HG02588 (cell line): ENCODE data around the gene GIT1.
A peak's percentile ranks its signal among the peaks of the same experiment; 100 is the strongest.

Source experiments
- ATAC-seq: cut with Tn5 transposase; IDR thresholded peaks from one replicate; pipeline ENCODE4 v1.9.1; 2021; ENCODE audit warnings: mild to moderate bottlenecking, moderate library complexity; ENCODE audit not compliant: unreplicated experiment

The GIT1 gene

GRCh38 chr17:29616300-29617048 is 27.0 kb upstream of the GIT1 start:
- no peak for ATAC-seq

- peak; percentile 57 for ATAC-seq
Measured at GRCh38 chr17:29615492-29616299, 26.2 kb upstream of the GIT1 start.

GRCh38 chr17:29615048-29615385 is 25.6 kb upstream of the GIT1 start:
- no peak for ATAC-seq

GRCh38 chr17:29614349-29615047 is 25.1 kb upstream of the GIT1 start:
- no peak for ATAC-seq

GRCh38 chr17:29613856-29614255 is 24.4 kb upstream of the GIT1 start:
- no peak for ATAC-seq

GRCh38 chr17:29613352-29613837 is 23.9 kb upstream of the GIT1 start:
- no peak for ATAC-seq

- no peak for ATAC-seq
Measured at GRCh38 chr17:29612404-29613280, 23.2 kb upstream of the GIT1 start.

GRCh38 chr17:29612094-29612403 is 22.6 kb upstream of the GIT1 start:
- ATAC-seq, result no peak

- no peak for ATAC-seq
Measured at GRCh38 chr17:29611351-29612093, 22.1 kb upstream of the GIT1 start.

GRCh38 chr17:29610395-29610794 is 20.9 kb upstream of the GIT1 start:
- ATAC-seq, result no peak

- ATAC-seq, result no peak
Measured at GRCh38 chr17:29608986-29609385, 19.5 kb upstream of the GIT1 start.

GRCh38 chr17:29607557-29608195 is 18.2 kb upstream of the GIT1 start:
- no peak for ATAC-seq

GRCh38 chr17:29603109-29603674 is 13.7 kb upstream of the GIT1 start:
- no peak for ATAC-seq

GRCh38 chr17:29597361-29598172 is 8.1 kb upstream of the GIT1 start:
- no peak for ATAC-seq

- ATAC-seq, result no peak
Measured at GRCh38 chr17:29596811-29597210, 7.4 kb upstream of the GIT1 start.

GRCh38 chr17:29595943-29596774 is 6.7 kb upstream of the GIT1 start:
- ATAC-seq, result no peak

- ATAC-seq, result no peak
Measured at GRCh38 chr17:29595107-29595942, 5.9 kb upstream of the GIT1 start.
